GM12875 (cell line): ENCODE results near the gene ABLIM2.

Source experiments
- H3K4me3 ChIP-seq: one replicate; pipeline ENCODE4 v1.5.1; 2011; ENCODE audit warnings: low read depth, low read length, control low read depth
- TF ChIP-seq, protein P1 (sequence below): IDR thresholded peaks from 2 replicates; pipeline ENCODE4 v1.5.1; 2011; ENCODE audit warnings: low read depth, mild to moderate bottlenecking, control low read depth, inconsistent platforms, low read length, moderate library complexity, borderline replicate concordance; ENCODE audit not compliant: insufficient read depth

Gene ABLIM2

DNA sequence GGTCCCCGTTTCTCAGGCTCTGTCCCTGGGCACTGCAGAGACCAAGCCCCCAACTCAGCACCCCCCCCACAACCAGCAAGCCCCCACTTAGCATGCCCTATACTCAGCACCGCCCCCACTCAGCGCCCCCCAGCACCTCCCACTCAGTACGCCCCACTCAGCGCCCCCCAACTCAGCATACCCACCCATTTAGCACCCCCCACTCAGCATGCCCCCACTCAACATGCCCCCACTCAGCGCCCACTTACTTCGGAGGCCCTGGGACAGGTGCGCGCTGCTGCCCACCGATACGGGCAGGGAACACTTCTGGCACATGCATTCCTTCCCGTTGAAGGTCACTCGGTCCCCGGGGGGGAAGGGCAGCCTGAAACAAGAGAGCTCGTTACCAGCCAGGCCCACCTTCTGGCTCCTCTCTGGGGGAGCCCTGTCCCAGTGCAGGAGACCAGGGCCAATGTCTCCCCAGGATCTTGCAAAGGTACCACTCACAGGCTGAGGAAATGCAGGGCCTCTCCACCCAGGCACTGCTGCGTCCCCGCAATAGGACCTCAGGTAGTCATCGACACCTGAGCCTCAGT, 70.6 kb downstream of the ABLIM2 start:
- no peak overlapping the region for H3K4me3 ChIP-seq
- TF ChIP-seq, protein P1, sequence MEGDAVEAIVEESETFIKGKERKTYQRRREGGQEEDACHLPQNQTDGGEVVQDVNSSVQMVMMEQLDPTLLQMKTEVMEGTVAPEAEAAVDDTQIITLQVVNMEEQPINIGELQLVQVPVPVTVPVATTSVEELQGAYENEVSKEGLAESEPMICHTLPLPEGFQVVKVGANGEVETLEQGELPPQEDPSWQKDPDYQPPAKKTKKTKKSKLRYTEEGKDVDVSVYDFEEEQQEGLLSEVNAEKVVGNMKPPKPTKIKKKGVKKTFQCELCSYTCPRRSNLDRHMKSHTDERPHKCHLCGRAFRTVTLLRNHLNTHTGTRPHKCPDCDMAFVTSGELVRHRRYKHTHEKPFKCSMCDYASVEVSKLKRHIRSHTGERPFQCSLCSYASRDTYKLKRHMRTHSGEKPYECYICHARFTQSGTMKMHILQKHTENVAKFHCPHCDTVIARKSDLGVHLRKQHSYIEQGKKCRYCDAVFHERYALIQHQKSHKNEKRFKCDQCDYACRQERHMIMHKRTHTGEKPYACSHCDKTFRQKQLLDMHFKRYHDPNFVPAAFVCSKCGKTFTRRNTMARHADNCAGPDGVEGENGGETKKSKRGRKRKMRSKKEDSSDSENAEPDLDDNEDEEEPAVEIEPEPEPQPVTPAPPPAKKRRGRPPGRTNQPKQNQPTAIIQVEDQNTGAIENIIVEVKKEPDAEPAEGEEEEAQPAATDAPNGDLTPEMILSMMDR: no peak

DNA sequence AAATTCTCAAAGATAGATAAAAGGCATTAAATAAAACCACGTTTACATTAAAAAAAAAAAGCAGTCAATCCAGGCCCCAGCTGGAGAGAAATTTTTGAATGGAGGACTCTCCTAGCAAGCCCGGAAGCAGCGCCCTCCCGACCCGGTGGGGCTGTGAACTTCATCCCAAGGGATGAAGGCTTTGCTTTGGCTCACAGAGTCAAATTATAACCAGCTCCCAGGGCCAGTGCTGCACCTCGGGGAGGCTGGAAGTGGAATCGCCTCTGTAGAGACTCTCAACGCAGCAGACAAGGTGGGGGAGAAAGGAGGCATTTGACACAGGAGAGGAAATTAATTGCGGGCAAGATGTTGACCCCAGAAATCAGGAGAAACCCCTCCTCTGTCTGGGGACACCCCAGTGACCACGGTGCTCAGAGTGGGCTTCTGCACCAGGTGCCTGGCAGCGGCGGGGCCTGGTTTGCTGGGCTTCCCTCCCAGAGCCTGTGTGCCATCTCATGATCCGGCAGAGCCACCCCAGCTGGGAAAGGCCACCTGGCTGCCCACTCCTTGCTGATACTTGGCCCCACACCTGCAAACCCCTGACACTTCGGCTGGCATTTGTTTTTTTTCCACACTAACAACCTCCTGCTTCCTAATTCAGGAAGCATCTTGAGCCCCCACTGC, 71.7 kb downstream of the ABLIM2 start:
- TF ChIP-seq, protein P1: no peak
- no peak overlapping the region for H3K4me3 ChIP-seq

DNA sequence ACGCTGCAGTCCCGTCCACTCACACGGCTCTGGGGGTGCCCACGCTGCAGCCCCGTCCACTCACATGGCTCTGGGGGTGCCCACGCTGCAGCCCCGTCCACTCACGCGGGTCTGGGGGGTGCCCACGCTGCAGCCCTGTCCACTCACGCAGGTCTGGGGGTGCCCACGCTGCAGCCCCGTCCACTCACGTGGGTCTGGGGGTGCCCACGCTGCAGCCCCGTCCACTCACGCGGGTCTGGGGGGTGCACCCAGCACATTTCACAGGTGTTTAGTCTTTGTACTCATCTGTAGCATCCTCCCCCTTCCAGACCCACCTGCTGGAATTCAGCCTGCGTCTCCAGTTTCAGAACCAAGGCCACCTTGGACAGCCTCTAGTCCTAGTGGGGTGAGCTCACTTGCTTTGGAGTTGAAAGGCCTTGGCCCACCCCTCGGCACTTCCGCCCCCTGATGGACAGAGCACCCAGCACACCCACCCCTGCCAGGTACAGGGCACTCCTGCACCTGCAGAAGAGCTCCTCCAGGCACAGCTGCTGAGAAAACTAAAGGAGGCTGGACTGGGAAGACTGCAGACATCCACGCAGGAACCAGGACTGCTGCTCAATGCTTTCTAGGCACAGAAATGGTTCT, 73.0 kb downstream of the ABLIM2 start:
- TF ChIP-seq, protein P1: no peak
- no peak overlapping the region for H3K4me3 ChIP-seq

DNA sequence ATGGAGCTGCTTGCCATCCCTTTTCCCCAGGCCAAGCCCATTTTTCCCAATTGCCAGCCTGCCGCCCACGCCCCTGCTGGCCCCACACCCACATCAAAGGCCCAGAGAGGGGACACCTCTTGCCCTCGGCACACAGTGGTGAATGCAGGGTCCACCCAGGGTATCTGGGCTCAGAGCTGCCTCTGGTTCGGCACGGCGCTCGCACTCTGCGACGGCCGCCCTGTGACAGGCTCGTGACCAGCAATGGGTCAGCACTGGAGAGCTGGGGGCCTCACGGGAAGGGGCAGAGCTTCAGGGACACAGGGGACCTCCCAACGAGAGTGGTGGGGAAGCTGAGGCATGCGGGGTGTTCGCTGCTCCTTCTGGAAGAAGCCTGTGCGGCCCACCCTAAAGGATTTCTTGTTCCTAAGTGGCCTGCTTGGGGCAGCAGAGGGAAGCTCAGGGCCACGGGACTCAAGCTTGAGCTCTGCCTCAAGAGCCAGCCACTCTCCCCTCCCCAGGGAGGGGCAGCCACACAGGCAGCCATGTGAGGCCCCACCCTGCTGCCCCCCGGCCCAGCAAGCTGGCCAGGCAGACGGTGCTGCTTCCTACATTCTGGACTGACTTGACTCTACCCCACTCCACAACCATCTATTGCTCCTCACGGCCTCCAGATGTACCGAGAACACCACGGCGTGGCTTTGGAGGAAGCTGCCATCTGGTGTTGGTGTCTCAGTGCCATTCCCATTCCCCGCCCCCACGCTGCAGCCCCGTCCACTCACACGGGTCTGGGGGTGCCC, 73.7 kb downstream of the ABLIM2 start:
- H3K4me3 ChIP-seq: no peak overlapping the region
- TF ChIP-seq, protein P1: no peak

DNA sequence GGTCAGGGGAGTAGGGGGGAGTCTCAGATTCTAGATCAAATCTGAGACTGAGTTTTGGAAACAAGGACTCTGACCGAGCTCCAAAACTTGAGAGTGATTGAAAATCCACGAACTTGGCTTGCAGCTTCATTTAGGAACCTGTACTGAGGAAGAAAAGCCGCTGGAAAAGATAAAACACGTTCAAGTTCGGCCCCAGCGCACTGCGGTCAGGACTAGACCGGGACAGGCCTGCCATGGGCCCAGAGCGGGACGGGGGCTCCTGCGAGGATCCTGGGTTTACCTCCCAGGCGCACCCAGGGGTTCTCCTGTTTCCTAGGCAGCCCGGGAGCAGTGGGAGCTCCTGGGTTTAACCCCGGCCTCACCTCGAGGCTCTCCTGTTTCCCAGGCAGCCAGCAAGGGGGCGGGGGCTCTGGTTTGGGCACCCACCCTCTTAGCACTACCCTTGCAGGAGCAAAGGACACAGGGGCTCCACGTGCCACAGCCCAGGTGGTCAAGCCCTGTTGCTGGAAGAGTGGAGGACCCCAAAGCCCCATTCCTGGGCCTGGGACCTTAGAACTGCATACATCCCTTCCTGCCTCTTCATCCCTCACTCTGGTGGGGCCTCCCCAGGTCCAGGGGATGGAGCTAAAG, 74.5 kb downstream of the ABLIM2 start:
- TF ChIP-seq, protein P1: no peak

DNA sequence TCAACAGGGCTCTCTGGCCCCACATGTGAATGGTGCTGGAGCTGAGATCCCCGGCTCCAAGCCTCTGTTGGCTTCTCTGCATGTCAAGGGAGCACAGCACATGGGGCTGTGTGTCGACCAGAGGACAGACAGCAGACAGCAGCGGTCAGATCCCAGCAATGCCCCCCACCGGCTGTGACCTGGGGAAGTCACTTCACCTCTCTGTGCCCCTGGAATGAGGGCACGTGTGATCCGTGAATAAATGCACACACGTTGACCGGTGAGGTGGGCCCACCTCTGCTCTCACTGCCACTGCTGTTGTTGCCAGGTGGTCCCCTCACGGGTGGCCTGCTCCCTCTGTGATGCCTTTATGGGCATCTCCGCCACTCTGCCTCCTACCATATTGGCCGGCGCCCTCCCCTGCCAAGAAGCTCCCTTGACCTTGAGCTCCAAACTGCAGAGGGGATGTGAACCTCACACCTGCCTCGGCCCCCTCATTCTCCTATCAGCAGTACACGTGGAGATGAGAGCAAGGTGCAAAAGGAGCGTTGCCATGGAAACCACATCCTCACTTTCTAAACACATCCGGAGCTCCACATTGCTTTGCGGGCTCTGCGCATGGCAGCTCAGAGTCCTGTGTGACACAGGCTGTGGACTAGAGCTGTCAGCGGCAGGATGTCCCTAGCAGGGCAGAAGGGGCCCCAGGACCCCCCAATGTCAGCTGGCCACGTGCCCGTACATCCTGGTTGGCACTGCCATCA, 75.4 kb downstream of the ABLIM2 start:
- no peak overlapping the region for H3K4me3 ChIP-seq
- TF ChIP-seq, protein P1: no peak

More for the DNA sequence above, 74.5 kb downstream of the ABLIM2 start:
- no peak overlapping the region for H3K4me3 ChIP-seq
